WERI-Rb-1 (cell line): ENCODE measurements around the gene PMS2.

Source experiments
- DNase-seq: peaks from one replicate; pipeline ENCODE4 v3.0.0-alpha.2; 2020
- H3K27ac ChIP-seq: fragments of 250-450 bp; sonication (Bioruptor Pico); 2 replicates; pipeline ENCODE4 v1.5.1; 2020; ENCODE audit warnings: mild to moderate bottlenecking, moderate library complexity
- H3K27me3 ChIP-seq: fragments of 250-450 bp; sonication (Bioruptor Pico); 2 replicates; pipeline ENCODE4 v1.5.1; 2021; ENCODE audit warnings: mild to moderate bottlenecking, low read depth, moderate library complexity; ENCODE audit not compliant: insufficient read depth, severe bottlenecking
- H3K36me3 ChIP-seq: fragments of 250-450 bp; sonication (Bioruptor Pico); 2 replicates; pipeline ENCODE4 v1.5.1; 2020; ENCODE audit warnings: mild to moderate bottlenecking, moderate library complexity
- H3K4me3 ChIP-seq: 2 replicates; pipeline ENCODE4 v1.5.1; 2011; ENCODE audit warnings: low read depth, mild to moderate bottlenecking, control low read depth, low read length
- H3K9me3 ChIP-seq: fragments of 250-450 bp; sonication (Bioruptor Pico); 2 replicates; pipeline ENCODE4 v1.5.1; 2021; ENCODE audit warnings: mild to moderate bottlenecking, moderate library complexity; ENCODE audit not compliant: severe bottlenecking
- TF ChIP-seq, protein P1 (sequence below): IDR thresholded peaks from 2 replicates; pipeline ENCODE4 v1.5.1; 2011; ENCODE audit warnings: low read depth, mild to moderate bottlenecking, control low read depth, inconsistent platforms, low read length

PMS2 gene

DNA sequence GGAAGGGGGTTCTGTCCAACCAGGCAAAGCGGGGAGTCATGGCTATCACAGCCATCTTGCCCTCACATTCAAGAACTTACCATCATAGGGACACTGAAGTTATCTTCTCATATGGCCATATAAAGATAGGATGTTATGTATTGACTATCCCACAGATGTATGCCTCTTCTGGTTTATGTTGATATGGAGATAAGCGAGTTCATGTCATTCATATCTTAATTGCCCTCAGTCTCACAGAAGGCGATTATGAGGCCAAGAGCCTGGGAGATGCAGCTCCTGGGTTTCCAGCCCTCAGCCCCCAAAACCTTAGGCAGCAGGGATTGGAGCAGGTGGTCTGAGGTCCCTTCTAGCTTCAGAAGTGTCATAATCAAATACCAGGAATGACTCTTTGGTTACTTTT is 13.9 kb upstream of the PMS2 start:
- H3K36me3 ChIP-seq, result peaks cover 91% of the 10 kb centered on the region
- no peak for DNase-seq
- TF ChIP-seq, protein P1, sequence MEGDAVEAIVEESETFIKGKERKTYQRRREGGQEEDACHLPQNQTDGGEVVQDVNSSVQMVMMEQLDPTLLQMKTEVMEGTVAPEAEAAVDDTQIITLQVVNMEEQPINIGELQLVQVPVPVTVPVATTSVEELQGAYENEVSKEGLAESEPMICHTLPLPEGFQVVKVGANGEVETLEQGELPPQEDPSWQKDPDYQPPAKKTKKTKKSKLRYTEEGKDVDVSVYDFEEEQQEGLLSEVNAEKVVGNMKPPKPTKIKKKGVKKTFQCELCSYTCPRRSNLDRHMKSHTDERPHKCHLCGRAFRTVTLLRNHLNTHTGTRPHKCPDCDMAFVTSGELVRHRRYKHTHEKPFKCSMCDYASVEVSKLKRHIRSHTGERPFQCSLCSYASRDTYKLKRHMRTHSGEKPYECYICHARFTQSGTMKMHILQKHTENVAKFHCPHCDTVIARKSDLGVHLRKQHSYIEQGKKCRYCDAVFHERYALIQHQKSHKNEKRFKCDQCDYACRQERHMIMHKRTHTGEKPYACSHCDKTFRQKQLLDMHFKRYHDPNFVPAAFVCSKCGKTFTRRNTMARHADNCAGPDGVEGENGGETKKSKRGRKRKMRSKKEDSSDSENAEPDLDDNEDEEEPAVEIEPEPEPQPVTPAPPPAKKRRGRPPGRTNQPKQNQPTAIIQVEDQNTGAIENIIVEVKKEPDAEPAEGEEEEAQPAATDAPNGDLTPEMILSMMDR, result no peak

DNA sequence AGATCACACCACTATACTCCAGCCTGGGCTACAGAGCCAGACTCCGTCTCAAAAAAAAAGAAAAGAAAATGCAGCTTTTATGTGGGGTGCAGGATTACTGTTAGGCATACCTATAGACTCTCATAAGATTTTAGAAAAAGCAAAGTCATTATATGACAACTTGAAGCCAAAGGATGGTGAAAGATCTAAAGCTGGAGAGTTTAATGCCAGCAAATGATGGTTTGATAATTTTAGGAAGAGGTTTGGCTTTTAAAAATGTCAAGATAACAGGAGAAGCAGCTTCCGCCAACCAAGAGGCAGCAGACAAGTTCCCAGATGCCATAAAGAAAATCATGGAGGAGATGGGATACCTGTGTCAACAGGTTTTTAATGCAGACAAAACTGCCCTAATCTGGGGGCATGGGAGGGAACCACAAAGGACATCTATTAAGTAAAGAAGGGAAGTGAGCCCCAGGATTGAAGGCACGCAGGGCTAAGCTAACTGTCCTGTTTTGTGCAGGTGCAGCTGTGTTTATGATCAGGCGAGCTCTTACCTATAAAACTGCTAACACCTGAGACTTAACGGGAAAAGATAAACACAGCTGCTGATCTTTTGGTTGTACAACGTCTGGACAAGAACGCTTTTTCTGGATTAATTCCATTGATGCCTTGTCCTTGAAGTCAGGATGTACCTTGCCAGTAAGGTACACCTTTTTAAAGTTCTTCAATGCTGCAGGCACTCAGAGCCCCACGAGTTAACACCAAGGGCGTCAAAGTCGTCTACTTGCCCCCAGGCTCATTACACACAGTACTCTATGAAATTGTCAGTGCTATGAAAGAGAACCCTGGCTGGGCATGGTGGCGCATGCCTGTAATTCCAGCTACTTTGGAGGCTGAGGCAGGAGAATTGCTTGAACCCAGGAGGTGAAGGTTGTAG is 11.8 kb upstream of the PMS2 start:
- H3K4me3 ChIP-seq, result no peak overlapping the region
- H3K9me3 ChIP-seq, result no peaks in the 10 kb centered on the region
- TF ChIP-seq, protein P1, result no peak
- H3K27ac ChIP-seq, result no peak overlapping the region
- H3K36me3 ChIP-seq, result peaks cover 94% of the 10 kb centered on the region
- DNase-seq, result no peak
- no peaks in the 10 kb centered on the region for H3K27me3 ChIP-seq

More for the DNA sequence above, 13.9 kb upstream of the PMS2 start:
- H3K4me3 ChIP-seq, result no peak overlapping the region
- H3K9me3 ChIP-seq, result no peaks in the 10 kb centered on the region
- no peaks in the 10 kb centered on the region for H3K27me3 ChIP-seq
- H3K27ac ChIP-seq, result no peak overlapping the region

DNA sequence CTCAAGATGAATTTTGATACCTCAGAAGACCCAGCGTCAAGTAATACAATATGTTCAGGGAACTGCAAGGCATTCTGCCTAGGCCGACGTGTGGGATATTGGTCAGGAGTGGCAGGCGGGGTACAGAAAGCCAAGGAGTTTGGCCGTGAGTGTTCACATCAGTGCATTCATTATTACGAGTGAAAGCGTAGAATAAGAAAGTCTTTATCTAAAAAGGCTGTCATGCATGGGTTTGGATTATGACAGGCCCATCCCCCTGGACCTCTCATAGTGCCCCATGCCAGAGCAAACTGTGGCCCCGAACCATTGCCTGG is 7.8 kb upstream of the PMS2 start:
- no peak for DNase-seq
- H3K27ac ChIP-seq, result no peak overlapping the region
- H3K27me3 ChIP-seq, result no peaks in the 10 kb centered on the region
- H3K4me3 ChIP-seq, result no peak overlapping the region
- no peaks in the 10 kb centered on the region for H3K9me3 ChIP-seq
- TF ChIP-seq, protein P1, result no peak
- H3K36me3 ChIP-seq, result peaks cover 78% of the 10 kb centered on the region

DNA sequence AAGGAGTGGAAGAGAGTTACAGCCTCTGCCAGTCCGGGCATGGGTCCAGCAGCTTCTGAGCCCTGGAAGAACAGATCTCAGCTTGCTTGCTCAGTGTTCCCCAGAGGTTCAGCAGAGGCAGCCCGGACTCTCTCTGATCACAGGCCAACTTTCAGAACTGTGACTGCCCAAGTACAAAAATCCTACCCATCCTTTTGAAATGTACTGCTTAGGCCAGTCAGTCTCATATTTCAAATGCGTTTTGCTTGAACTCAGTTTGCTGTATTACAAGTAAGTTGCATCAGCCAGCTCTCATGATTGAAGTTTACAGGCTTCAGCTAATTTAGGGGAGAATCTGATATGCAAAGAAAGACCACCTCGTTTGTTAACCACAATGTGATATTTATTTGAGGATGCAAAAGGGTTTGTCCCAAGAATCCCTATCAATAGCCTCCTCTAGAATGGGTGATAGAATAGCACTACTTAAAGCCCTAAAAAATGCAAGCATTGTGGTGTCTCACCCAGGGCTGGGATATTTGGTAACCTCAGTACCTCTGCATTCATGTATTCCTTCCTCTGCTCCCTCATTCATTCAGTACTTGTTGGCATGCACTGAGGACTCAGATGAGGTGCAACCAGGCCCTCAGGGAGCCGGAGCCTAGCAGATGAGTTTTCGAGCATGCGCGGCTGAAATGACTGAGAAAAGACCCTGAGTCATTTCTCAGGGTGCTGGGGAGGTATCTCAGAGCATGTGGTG is 7.2 kb upstream of the PMS2 start:
- peaks cover 79% of the 10 kb centered on the region for H3K36me3 ChIP-seq
- TF ChIP-seq, protein P1, result no peak
- H3K27me3 ChIP-seq, result no peaks in the 10 kb centered on the region
- no peaks in the 10 kb centered on the region for H3K9me3 ChIP-seq
- DNase-seq, result no peak
- H3K4me3 ChIP-seq, result no peak overlapping the region
- H3K27ac ChIP-seq, result no peak overlapping the region; the same call in 1 of the 2 replicates

DNA sequence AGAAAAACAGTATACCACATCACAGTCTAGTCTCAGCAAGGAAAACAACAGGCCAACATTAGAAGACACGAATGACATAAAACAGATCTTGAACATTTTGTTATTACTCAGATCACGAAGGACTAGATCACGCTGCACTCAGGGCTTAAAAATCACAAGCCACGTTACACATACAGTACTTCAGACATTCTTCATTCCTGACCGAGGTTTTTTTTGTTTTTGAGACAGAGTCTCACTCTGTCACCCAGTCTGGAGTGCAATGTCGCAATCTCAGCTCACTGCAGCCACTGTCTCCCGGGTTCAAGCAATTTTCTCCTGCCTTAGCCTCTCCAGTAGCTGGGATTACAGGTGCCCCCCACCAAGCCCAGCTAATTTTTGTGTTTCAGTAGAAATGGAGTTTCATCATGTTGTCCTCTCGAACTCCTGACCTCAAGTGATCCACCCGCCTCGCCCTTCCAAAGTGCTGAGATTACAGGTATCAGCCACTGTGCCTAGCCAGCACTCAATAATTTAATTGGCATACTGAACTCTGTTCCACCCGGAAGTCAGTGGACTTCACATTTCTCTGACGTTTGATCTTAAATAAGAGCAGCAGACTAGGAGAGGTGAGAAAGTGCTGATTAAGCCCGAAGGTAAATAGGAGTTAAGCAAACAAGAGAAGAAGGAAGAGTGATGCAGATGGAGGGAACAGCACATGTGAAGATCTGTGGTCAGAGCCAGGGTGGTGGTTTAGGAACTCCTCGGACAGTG is 3.7 kb upstream of the PMS2 start:
- H3K36me3 ChIP-seq, result peaks cover 51% of the 10 kb centered on the region
- no peak overlapping the region for H3K27ac ChIP-seq

More for the DNA sequence above, 3.7 kb upstream of the PMS2 start:
- no peak for DNase-seq
- Histone ChIP-seq H3K4me3 (no peak overlapping the region), H3K9me3 (no peaks in the 10 kb centered on the region), H3K27me3 (no peaks in the 10 kb centered on the region)
- TF ChIP-seq, protein P1, result no peak
